ENCODE data around the gene MYZAP. TPM values are rescaled to one million over a fixed set of nuclear protein-coding genes. Genes with fewer than 3 reads are reported as not detected.

MYZAP gene
- total and polyA plus RNA-seq, 4 donors, result 0.50 to 1.8 (median 0.99) TPM

DNA sequence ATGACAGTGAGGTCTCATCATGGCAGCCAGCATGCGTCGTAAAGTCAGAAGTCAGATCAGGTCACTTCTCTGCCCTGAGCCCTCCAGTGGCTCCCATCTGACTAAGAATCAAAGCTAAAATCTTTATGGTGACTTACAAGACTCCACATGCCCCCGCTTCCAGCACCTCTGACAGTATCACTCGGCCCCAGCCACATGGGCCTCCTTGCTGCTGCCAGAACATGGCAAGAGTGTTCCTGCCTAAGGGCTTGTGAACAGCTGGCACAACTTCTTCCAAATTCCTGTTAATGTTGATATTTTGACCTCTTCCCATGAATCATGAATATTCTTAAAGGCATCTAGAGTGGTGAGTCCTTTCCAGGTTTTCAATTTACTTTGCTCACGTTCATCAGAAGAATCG, 135.3 kb downstream of the MYZAP start (continued):
- no peak for TF ChIP-seq REST (IDR thresholded peaks at IDR 0.05)
- no peak for TF ChIP-seq SP1 (IDR thresholded peaks at IDR 0.05)
- TF ChIP-seq FOXA1 (IDR thresholded peaks at IDR 0.05), result no peak
- TF ChIP-seq FOXA2 (IDR thresholded peaks at IDR 0.05), result no peak
- TF ChIP-seq YY1 (IDR thresholded peaks at IDR 0.05), result no peak
- no peak for TF ChIP-seq GABPA (IDR thresholded peaks at IDR 0.05 in 1 of 2, conservative IDR thresholded peaks at IDR 0.05 in 1 of 2)
- TF ChIP-seq EGR1 (IDR thresholded peaks at IDR 0.05; ENCODE audit: low read depth in 2 of 2), result no peak
- TF ChIP-seq RAD21 (IDR thresholded peaks at IDR 0.05), result no peak
- no peak for TF ChIP-seq RXRA (IDR thresholded peaks at IDR 0.05)

GRCh38 chr15:57728436-57728835, 136.7 kb downstream of the MYZAP start:
- H3K9ac ChIP-seq (ENCODE audit: low read depth in 1 of 2, low read length in 2 of 2), result no peak overlapping the region
- WGBS, result 97% methylated on average over 8 of the region's 8 CpGs
- no peak for DNase-seq (ENCODE audit: low spot score)

DNA sequence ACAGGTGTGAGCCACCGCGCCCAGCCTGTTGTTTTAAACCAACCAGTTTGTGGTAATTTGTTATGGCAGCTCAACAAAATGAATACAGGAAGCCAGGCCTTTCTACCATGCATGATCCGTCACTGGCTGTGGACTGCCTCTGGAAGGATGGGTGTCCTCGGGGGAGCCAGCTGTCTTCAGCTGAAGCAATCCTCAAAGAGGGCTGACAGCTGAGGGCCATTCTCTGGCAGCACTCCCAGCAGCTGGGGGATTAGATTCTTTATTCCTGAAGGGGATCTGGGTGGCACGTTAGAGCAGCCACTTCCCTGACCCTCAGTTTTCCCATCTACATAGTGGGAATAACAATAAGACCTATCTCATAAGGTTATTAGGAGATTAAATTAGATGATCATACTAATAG, 139.2 kb downstream of the MYZAP start:
- H3K4me1 ChIP-seq (ENCODE audit: control insufficient read depth in 4 of 4, insufficient read depth in 4 of 4, low read length in 3 of 4), result peaks cover 0 to 3% (median 0%) of the 10 kb centered on the region in 4 donors
- WGBS, result 91% methylated on average over 5 of the region's 5 CpGs
- DNase-seq (ENCODE audit: low spot score), result no peak
- H3K27me3 ChIP-seq (ENCODE audit: control insufficient read depth in 4 of 4, insufficient read depth in 4 of 4, low read length in 3 of 4), result no peaks in the 10 kb centered on the region
- no peak overlapping the region for H3K9ac ChIP-seq (ENCODE audit: low read depth in 1 of 2, low read length in 2 of 2)
- TF ChIP-seq MAX (IDR thresholded peaks at IDR 0.05) (no peak), RAD21 (IDR thresholded peaks at IDR 0.05) (no peak), SP1 (IDR thresholded peaks at IDR 0.05) (no peak)
- no peak overlapping the region for H3K27ac ChIP-seq (ENCODE audit: low read depth in 1 of 2, low read length in 2 of 2)
- H3K36me3 ChIP-seq (ENCODE audit: control insufficient read depth in 4 of 4, insufficient read depth in 3 of 4, low read depth in 1 of 4, low read length in 3 of 4), result no peaks in the 10 kb centered on the region
- H3K4me3 ChIP-seq (ENCODE audit: low read depth in 1 of 3, low read length in 3 of 3), result no peak overlapping the region
- no peaks in the 10 kb centered on the region for H3K9me3 ChIP-seq (ENCODE audit: control insufficient read depth in 4 of 4, low read length in 3 of 4)

More at GRCh38 chr15:57728436-57728835, 136.7 kb downstream of the MYZAP start:
- no peak overlapping the region for H3K27ac ChIP-seq (ENCODE audit: low read depth in 1 of 2, low read length in 2 of 2)
- no peak for TF ChIP-seq FOXA2 (IDR thresholded peaks at IDR 0.05)
- TF ChIP-seq EGR1 (IDR thresholded peaks at IDR 0.05; ENCODE audit: low read depth in 2 of 2), result no peak
- TF ChIP-seq, protein P1, sequence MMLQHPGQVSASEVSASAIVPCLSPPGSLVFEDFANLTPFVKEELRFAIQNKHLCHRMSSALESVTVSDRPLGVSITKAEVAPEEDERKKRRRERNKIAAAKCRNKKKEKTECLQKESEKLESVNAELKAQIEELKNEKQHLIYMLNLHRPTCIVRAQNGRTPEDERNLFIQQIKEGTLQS (IDR thresholded peaks at IDR 0.05), result no peak
- TF ChIP-seq HNF4G (IDR thresholded peaks at IDR 0.05), result no peak
- TF ChIP-seq, protein P2, sequence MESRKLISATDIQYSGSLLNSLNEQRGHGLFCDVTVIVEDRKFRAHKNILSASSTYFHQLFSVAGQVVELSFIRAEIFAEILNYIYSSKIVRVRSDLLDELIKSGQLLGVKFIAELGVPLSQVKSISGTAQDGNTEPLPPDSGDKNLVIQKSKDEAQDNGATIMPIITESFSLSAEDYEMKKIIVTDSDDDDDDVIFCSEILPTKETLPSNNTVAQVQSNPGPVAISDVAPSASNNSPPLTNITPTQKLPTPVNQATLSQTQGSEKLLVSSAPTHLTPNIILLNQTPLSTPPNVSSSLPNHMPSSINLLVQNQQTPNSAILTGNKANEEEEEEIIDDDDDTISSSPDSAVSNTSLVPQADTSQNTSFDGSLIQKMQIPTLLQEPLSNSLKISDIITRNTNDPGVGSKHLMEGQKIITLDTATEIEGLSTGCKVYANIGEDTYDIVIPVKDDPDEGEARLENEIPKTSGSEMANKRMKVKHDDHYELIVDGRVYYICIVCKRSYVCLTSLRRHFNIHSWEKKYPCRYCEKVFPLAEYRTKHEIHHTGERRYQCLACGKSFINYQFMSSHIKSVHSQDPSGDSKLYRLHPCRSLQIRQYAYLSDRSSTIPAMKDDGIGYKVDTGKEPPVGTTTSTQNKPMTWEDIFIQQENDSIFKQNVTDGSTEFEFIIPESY (IDR thresholded peaks at IDR 0.05), result no peak
- TF ChIP-seq JUND (IDR thresholded peaks at IDR 0.05), result no peak
- TF ChIP-seq FOXA1 (IDR thresholded peaks at IDR 0.05), result no peak
- no peak for TF ChIP-seq RAD21 (IDR thresholded peaks at IDR 0.05)
- H3K9me3 ChIP-seq (ENCODE audit: control insufficient read depth in 4 of 4, low read length in 3 of 4), result peaks cover 0 to 3% (median 0%) of the 10 kb centered on the region in 4 donors
- no peak overlapping the region for H3K4me3 ChIP-seq (ENCODE audit: low read depth in 1 of 3, low read length in 3 of 3)
- H3K4me1 ChIP-seq (ENCODE audit: control insufficient read depth in 4 of 4, insufficient read depth in 4 of 4, low read length in 3 of 4), result peaks cover 0 to 3% (median 0%) of the 10 kb centered on the region in 4 donors
- H3K27me3 ChIP-seq (ENCODE audit: control insufficient read depth in 4 of 4, insufficient read depth in 4 of 4, low read length in 3 of 4), result no peaks in the 10 kb centered on the region
- no peaks in the 10 kb centered on the region for H3K36me3 ChIP-seq (ENCODE audit: control insufficient read depth in 4 of 4, insufficient read depth in 3 of 4, low read depth in 1 of 4, low read length in 3 of 4)

Data from liver (tissue), 9 donors.